GM11168 (cell line): ENCODE measurements around the gene PWWP2A.
"Not testable (repeated sequence)": the region's sequence is repeated elsewhere in the genome, so short reads cannot be mapped to it uniquely, and the experiment has no call there.

Experiments used
- in situ Hi-C: fragments of 300-500 bp; cut with MboI; formaldehyde crosslinking; loops from one replicate; pipeline ENCODE4 v1.12.0; 2022; ENCODE audit warnings: low sequenced_read_pairs; ENCODE audit not compliant: unreplicated experiment

PWWP2A gene, protein sequence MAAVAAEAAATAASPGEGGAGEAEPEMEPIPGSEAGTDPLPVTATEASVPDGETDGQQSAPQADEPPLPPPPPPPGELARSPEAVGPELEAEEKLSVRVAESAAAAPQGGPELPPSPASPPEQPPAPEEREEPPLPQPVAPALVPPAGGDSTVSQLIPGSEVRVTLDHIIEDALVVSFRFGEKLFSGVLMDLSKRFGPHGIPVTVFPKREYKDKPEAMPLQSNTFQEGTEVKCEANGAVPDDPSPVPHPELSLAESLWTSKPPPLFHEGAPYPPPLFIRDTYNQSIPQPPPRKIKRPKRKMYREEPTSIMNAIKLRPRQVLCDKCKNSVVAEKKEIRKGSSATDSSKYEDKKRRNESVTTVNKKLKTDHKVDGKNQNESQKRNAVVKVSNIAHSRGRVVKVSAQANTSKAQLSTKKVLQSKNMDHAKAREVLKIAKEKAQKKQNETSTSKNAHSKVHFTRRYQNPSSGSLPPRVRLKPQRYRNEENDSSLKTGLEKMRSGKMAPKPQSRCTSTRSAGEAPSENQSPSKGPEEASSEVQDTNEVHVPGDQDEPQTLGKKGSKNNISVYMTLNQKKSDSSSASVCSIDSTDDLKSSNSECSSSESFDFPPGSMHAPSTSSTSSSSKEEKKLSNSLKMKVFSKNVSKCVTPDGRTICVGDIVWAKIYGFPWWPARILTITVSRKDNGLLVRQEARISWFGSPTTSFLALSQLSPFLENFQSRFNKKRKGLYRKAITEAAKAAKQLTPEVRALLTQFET

DNA sequence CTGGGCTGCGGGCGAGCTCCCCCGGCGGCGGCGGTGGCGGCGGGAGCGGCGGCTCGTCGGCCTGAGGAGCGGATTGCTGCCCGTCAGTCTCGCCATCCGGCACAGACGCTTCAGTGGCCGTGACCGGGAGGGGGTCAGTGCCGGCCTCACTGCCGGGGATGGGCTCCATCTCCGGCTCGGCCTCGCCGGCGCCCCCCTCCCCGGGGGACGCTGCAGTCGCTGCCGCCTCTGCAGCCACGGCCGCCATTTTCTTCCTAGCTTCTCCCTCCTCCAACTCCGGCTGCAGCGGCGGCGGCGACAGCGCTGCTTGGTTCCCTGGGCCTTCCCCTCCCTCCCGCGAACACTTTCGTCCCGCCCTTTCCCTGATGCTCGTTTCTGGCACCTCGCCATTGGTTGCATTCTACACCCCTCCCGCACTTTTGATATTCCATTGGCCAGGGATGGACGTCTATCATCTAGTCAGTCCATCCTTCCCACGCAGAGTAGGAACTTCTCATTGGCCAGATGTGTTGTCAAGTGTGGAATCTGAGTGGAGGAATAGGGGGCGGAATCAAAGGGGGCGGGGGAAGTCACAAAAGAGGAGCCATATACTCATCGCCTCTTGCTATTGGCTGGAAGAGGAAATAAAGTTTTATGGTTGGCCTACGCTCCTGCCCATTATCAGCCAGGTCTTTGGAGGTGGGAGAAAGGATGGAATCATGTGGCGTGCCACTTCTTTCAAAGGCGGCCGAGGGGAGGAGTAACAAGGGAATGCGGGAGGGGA is at the start of gene PWWP2A:
Gene PWWP2A (minus strand): TSS at position 309 of the 763 bp plus-strand sequence. CDS start 62 bp downstream, at position 247.
- in situ Hi-C loops, result no loop called here

DNA sequence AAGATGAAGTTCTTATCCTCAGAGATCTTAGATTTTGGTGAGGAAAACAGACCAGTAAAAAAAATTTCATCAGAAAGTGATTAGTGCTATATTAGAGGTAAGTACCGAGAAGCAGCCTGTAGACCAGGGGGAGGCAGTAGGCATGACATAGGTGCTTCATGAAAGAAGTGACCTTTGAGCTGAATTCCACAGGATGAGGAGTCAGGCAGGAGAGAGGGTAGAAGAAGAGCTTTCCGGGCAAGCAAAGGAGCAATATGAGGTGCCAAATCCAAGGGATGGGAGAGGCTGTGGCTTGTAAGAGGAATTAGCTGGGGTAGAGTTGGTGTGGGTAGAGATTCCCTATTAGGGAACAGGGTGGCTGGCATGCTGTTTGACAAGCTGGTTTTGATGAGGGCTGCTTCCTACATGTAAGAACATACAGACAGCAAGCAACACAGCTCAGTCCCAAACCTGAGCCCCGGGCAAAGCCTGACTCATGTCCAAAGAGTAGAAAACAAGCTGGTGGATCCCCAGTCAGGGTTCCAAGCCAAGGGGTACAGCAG is 48.4 kb upstream of the PWWP2A start:
- in situ Hi-C loops, result no loop called here

GRCh38 chr5:160166973-160167623 is 47.8 kb upstream of the PWWP2A start:
- in situ Hi-C loops, result no loop called here

DNA sequence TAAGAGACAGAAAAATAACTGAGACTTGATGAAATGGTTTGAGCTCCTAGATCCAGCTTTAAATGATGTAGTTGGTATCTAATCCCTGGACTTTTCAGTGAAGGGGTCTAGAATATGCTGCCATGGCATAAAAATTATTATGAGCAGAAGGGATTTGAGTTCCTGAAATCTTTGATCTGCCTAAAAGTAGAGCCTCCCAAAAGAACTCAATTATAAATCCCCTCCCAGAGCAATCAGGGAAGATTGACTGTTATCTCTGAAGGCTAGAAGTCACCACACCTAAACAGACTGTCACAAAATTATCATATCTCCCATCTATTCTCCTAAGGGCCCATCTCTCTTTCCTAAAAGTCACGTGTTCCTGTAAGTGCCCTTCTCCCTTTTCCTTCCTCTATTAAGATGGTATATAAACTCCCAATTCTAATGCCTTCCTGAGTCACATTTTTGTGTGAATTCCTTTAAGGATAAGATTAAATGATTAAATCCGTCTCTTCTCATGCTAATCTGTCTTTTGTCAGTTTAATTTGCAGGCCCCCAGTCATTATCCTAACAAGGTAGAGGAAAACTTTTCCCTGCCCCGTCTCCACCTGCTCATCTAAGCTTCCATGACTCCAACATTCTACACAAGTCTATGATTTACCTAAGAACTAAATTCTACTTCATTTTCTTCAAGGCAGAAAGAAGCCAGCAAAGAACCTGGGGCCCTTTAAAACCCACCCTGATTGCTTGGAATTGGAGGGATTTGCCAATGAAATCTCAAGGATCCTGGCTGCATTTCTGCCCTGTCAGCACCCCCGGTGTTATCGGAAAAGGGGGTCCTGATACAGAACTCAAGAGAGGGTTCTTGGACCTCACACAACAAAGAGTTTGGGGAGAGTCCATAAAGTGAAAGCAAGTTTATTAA is 47.1 kb upstream of the PWWP2A start:
- in situ Hi-C loops, result no loop called here

DNA sequence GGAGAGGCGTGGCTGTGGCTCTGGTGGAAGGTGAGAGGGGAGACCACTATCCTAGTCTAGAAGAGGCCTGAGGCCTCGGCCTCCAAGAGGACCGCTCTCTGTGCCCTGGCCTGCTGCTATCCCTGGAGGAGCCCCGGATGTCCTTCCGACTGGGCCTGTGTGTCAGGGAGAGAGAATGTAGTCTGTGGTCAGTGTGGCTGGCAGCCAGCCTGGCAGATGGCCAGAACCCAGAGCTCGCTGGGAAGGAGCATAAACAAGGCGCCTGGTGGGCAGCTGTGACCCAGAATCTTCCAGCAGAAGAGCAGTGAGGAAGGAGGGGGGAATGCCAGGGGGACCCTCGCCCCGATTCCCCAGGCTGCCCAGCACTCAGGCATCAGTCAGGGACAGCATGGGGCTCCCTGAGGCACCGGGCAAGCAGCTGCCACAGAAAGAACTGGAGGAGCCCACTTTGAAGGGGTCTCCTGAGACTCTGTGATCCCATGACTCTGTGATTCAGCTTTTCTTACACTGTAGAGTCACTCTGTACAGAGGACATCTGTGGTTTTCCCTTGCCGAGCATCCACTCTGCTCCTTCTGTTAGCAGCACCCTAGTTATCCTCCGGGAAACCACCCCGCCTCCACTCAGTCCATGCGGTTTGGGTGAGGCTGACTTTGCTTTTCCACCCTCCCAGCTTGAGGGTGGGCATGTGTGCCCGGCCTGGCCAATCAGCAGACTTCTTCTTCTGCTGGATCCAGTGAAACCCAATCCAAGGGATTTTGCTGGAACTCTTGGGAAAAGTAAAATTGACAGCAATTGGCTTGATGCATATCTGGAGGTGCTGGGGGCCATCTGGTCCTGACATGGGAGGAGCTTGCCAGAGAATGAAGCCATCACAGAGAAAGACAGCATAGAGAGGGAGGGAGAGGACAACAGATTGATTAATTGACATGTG is 46.2 kb upstream of the PWWP2A start:
- in situ Hi-C loops, result no loop called here

GRCh38 chr5:160162910-160163309 is 43.7 kb upstream of the PWWP2A start:
- in situ Hi-C loops, result no loop called here

DNA sequence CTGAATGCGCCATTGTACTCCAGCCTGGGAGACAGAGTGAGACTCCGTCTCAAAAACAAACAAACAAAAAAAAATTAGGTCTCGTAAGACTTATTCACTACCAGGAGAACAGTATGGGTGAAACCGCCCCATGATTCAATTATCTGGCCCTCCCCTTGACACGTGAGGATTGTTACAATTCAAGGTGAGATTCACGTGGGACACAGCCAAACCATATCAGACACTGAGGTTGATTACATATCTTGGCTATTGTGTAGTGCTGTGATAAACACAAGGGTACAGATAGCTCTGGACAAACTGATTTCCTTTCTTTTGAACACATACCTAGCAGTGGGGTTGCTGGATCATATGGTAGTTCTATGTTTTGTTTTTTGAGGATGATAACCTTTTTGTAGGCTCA is 42.4 kb upstream of the PWWP2A start:
- in situ Hi-C loops, result no loop called here

DNA sequence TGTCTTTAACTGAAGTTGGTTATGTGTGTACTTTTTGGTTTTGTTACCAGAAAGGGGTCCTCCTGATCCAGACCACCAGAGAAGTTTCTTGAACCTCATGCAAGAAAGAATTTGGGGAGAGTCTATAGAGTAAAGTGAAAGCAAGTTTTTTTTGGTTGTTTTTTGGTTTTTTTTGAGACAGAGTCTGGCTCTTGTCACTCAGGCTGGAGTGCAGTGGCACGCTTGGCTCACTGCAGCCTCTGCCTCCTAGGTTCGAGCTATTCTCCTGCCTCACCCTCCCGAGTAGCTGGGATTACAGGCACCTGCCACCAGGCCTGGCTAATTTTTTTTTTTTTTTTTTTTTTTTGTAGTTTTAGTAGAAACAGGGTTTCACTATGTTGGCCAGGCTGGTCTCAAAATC is 41.6 kb upstream of the PWWP2A start:
- in situ Hi-C loops, result not testable (repeated sequence)

GRCh38 chr5:160159991-160160792 is 40.9 kb upstream of the PWWP2A start:
- in situ Hi-C loops, result no loop called here

- in situ Hi-C loops, result no loop called here
Observed at GRCh38 chr5:160158087-160158486, 38.8 kb upstream of the PWWP2A start.

DNA sequence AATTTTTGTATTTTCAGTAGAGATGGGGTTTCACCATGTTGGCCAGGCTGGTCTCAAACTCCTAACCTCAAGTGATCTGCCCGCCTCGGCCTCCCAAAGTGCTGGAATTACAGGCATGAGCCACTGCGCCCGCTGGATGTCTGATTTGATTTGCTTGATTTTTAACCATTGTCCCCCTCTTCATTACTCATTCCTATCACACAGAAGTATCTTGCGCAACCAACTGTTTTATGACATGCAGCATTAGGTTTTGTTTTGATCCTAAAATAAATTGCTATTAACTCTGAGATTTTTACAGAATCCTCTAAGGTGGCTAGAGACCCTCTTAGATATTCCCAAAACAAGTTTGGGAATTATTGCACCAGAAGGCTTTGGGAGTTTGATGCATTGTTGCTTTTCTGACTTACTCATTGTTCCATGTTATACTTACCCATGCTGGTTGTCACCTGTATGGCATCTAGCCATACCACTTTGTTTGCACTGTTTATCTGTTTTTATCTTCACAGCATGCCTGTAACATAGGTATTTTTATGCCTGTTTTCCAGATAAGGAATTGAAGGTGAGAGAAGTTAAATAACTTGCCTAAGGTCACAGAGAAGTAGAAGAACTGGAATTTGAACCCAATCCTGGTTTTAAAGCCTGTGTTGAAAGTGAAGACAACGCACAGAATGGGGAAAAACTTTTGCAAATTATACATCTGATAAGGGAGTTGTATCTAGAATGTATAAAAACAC is 35.9 kb upstream of the PWWP2A start:
- in situ Hi-C loops, result no loop called here

DNA sequence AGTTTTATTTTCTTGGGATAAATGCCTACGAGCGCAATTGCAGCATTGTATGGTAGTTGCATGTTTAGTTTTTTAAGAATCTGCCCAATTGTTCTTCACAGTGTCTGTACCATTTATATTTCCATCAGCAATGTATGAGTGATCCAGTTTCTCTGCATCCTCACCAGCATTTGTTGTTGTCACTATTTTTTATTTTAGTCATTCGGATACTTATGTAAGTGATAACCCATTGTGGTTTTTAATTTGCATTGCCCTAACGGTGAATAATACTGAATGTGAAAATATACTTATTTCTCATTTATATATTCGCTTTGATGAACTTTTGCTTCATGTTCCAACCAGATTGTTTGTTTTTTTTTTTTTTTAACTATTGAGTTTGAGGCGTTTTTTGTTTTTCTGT is 33.7 kb upstream of the PWWP2A start:
- in situ Hi-C loops, result no loop called here

- in situ Hi-C loops, result no loop called here
Observed at GRCh38 chr5:160152287-160152686, 33.0 kb upstream of the PWWP2A start.

GRCh38 chr5:160151017-160151416 is 31.8 kb upstream of the PWWP2A start:
- in situ Hi-C loops, result no loop called here

GRCh38 chr5:160150381-160150780 is 31.1 kb upstream of the PWWP2A start:
- in situ Hi-C loops, result no loop called here

- in situ Hi-C loops, result not testable (repeated sequence)
Observed at GRCh38 chr5:160144436-160144835, 25.2 kb upstream of the PWWP2A start.

DNA sequence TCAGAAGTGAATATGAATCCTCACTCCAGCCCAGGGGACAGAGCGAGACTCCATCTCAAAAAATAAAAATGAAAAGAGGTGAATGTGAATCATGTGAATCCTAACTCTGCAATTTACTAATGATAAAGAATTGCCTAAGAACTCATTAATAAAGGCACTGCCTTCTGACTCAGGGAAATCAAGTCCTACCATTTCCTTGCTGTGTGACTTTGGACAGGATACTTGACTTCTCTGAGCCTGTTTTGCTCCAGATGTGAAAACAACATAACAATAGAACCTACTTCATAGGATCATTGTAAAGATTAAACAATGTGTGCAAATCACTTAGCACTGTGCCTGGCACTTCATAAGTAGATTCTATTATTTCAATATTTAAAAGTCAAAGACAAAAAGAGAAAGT is 15.1 kb upstream of the PWWP2A start:
- in situ Hi-C loops, result no loop called here
